ENCODE results near the gene AGTRAP.

AGTRAP gene

DNA sequence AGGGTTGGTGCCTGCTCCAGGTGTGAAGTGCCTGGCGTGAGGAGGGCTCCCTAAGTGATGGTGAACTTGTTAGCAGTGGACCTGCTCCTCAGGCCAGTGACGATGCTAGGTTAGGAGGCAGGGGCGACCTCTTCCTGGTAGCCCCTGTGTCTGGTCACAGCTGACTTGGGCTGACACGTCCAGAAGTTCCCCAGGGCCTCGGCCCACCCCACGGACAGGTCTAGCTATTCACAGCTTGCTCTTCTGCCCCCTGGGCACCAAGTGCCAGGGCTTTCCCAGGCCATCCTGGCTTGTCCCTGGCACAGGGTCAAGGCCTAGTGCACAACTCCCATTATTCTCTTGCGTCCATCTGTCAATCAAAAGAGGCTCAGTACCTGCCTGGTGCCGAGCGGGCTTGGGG lies 15.2 kb downstream of the AGTRAP start:
- Histone ChIP-seq H3K4me3 (ENCODE audit: low read depth, low read length) (no peak overlapping the region), H3K27ac (no peak overlapping the region), H3K27me3 (replicated peaks) (no peaks in the 10 kb centered on the region), H3K36me3 (replicated peaks) (peaks cover 6% of the 10 kb centered on the region)
- in situ Hi-C loops (cut with HindIII; ENCODE audit: low pct_ligation_motif_present, low sequenced_read_pairs), result no loop called here
- DNase-seq, result no peak
- TF ChIP-seq, protein P1, sequence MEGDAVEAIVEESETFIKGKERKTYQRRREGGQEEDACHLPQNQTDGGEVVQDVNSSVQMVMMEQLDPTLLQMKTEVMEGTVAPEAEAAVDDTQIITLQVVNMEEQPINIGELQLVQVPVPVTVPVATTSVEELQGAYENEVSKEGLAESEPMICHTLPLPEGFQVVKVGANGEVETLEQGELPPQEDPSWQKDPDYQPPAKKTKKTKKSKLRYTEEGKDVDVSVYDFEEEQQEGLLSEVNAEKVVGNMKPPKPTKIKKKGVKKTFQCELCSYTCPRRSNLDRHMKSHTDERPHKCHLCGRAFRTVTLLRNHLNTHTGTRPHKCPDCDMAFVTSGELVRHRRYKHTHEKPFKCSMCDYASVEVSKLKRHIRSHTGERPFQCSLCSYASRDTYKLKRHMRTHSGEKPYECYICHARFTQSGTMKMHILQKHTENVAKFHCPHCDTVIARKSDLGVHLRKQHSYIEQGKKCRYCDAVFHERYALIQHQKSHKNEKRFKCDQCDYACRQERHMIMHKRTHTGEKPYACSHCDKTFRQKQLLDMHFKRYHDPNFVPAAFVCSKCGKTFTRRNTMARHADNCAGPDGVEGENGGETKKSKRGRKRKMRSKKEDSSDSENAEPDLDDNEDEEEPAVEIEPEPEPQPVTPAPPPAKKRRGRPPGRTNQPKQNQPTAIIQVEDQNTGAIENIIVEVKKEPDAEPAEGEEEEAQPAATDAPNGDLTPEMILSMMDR (IDR thresholded peaks at IDR 0.05; ENCODE audit: low read depth, low read length, missing control alignments), result no peak

GRCh38 chr1:11752359-11753088 lies 16.6 kb downstream of the AGTRAP start:
- in situ Hi-C loops (cut with HindIII; ENCODE audit: low pct_ligation_motif_present, low sequenced_read_pairs), result no loop called here

GRCh38 chr1:11753555-11754208 lies 17.7 kb downstream of the AGTRAP start:
- H3K36me3 ChIP-seq (replicated peaks), result peaks cover 2% of the 10 kb centered on the region
- no peaks in the 10 kb centered on the region for H3K27me3 ChIP-seq (replicated peaks)
- H3K4me3 ChIP-seq (ENCODE audit: low read depth, low read length), result no peak overlapping the region
- TF ChIP-seq, protein P1 (IDR thresholded peaks at IDR 0.05; ENCODE audit: low read depth, low read length, missing control alignments), result peak; percentile 7
- no peak overlapping the region for H3K27ac ChIP-seq
- in situ Hi-C loops (cut with HindIII; ENCODE audit: low pct_ligation_motif_present, low sequenced_read_pairs), result no loop called here
- DNase-seq, result peak; percentile 40

More at GRCh38 chr1:11752359-11753088, 16.6 kb downstream of the AGTRAP start:
- no peak for DNase-seq
- Histone ChIP-seq H3K36me3 (replicated peaks) (peaks cover 6% of the 10 kb centered on the region), H3K27ac (no peak overlapping the region), H3K4me3 (ENCODE audit: low read depth, low read length) (no peak overlapping the region), H3K27me3 (replicated peaks) (no peaks in the 10 kb centered on the region)
- TF ChIP-seq, protein P1 (IDR thresholded peaks at IDR 0.05; ENCODE audit: low read depth, low read length, missing control alignments), result no peak

GRCh38 chr1:11757047-11757446 lies 21.1 kb downstream of the AGTRAP start:
- in situ Hi-C loops (cut with HindIII; ENCODE audit: low pct_ligation_motif_present, low sequenced_read_pairs), result no loop called here
- DNase-seq, result no peak
- Histone ChIP-seq H3K27ac (no peak overlapping the region), H3K27me3 (replicated peaks) (peaks cover 4% of the 10 kb centered on the region), H3K36me3 (replicated peaks) (no peaks in the 10 kb centered on the region), H3K4me3 (ENCODE audit: low read depth, low read length) (no peak overlapping the region)
- TF ChIP-seq, protein P1 (IDR thresholded peaks at IDR 0.05; ENCODE audit: low read depth, low read length, missing control alignments), result no peak

- no peak overlapping the region for H3K27ac ChIP-seq
- no peak overlapping the region for H3K4me3 ChIP-seq (ENCODE audit: low read depth, low read length)
- no peak for DNase-seq
- no peaks in the 10 kb centered on the region for H3K36me3 ChIP-seq (replicated peaks)
- peaks cover 5% of the 10 kb centered on the region for H3K27me3 ChIP-seq (replicated peaks)
- in situ Hi-C loops (cut with HindIII; ENCODE audit: low pct_ligation_motif_present, low sequenced_read_pairs), result no loop called here
- TF ChIP-seq, protein P1 (IDR thresholded peaks at IDR 0.05; ENCODE audit: low read depth, low read length, missing control alignments), result no peak
These were observed 23.9 kb downstream of the AGTRAP start for GRCh38 chr1:11759791-11760190.

Data from brain microvascular endothelial cell (primary cell).